ENCODE results near the gene ENTHD1.

DNA sequence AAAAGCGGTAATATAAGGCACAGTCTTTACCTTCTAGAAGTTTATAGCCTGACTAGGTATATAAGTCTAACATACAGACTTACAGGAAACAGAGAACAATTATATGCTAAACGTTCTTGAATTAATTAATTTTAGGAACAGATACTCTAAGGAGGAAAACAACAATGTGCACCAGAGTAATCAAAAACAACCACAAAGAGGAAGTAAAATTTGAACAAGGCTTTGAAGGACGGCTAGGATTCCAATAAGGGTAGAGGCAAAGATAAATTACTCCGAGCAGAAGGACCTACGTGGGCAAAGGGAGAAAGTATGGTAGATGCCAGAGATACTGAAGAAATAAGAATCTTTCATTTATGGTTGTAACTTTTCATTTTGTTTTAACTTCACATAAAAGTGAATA, 54.4 kb downstream of the ENTHD1 start:
- TF ChIP-seq, protein P1, sequence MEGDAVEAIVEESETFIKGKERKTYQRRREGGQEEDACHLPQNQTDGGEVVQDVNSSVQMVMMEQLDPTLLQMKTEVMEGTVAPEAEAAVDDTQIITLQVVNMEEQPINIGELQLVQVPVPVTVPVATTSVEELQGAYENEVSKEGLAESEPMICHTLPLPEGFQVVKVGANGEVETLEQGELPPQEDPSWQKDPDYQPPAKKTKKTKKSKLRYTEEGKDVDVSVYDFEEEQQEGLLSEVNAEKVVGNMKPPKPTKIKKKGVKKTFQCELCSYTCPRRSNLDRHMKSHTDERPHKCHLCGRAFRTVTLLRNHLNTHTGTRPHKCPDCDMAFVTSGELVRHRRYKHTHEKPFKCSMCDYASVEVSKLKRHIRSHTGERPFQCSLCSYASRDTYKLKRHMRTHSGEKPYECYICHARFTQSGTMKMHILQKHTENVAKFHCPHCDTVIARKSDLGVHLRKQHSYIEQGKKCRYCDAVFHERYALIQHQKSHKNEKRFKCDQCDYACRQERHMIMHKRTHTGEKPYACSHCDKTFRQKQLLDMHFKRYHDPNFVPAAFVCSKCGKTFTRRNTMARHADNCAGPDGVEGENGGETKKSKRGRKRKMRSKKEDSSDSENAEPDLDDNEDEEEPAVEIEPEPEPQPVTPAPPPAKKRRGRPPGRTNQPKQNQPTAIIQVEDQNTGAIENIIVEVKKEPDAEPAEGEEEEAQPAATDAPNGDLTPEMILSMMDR (conservative IDR thresholded peaks at IDR 0.05; ENCODE audit: low read length): no peak
- TF ChIP-seq EZH2phosphoT487 (IDR thresholded peaks at IDR 0.05; ENCODE audit: borderline replicate concordance, low read depth, low read length): no peak
